HL-60/S4 treated with retinoic acid at 250 ng/mL for 4 days and 3 days (cell line): ENCODE data around the gene MT1HL1.
"Not testable (repeated sequence)": the region's sequence is repeated elsewhere in the genome, so short reads cannot be mapped to it uniquely, and the experiment has no call there.

Experiments used
- in situ Hi-C: fragments of 300-500 bp; cut with MboI; formaldehyde crosslinking; loops from 2 replicates; pipeline ENCODE4 v1.7.0; 2022; ENCODE audit warnings: low sequenced_read_pairs

Gene MT1HL1

GRCh38 chr1:237018896-237019295 lies 14.7 kb upstream of the MT1HL1 start:
- in situ Hi-C loops, result no loop called here

- in situ Hi-C loops, result no loop called here
Measured at GRCh38 chr1:237016626-237017025, 12.4 kb upstream of the MT1HL1 start.

GRCh38 chr1:237013608-237014007 lies 9.4 kb upstream of the MT1HL1 start:
- in situ Hi-C loops, result no loop called here

GRCh38 chr1:237012788-237013383 lies 8.6 kb upstream of the MT1HL1 start:
- in situ Hi-C loops, result no loop called here

GRCh38 chr1:237012361-237012760 lies 8.1 kb upstream of the MT1HL1 start:
- in situ Hi-C loops, result no loop called here

GRCh38 chr1:237011432-237011831 lies 7.2 kb upstream of the MT1HL1 start:
- in situ Hi-C loops, result no loop called here

- in situ Hi-C loops, result no loop called here
Measured at GRCh38 chr1:237009611-237010010, 5.4 kb upstream of the MT1HL1 start.

- in situ Hi-C loops, result no loop called here
Measured at GRCh38 chr1:237007147-237007881, 3.1 kb upstream of the MT1HL1 start.

GRCh38 chr1:237005674-237006073 lies 1.4 kb upstream of the MT1HL1 start:
- in situ Hi-C loops, result no loop called here

- in situ Hi-C loops, result no loop called here
Measured at GRCh38 chr1:237003516-237003915, 725 bp downstream of the MT1HL1 start.

GRCh38 chr1:237000191-237000590 lies 4.0 kb downstream of the MT1HL1 start:
- in situ Hi-C loops, result no loop called here

GRCh38 chr1:236998546-236998945 lies 5.7 kb downstream of the MT1HL1 start:
- in situ Hi-C loops, result no loop called here

- in situ Hi-C loops, result no loop called here
Measured at GRCh38 chr1:236997882-236998281, 6.4 kb downstream of the MT1HL1 start.

GRCh38 chr1:236997361-236997760 lies 6.9 kb downstream of the MT1HL1 start:
- in situ Hi-C loops, result no loop called here

GRCh38 chr1:236994450-236994849 lies 9.8 kb downstream of the MT1HL1 start:
- in situ Hi-C loops, result no loop called here

GRCh38 chr1:236992449-236992848 lies 11.8 kb downstream of the MT1HL1 start:
- in situ Hi-C loops, result no loop called here

- in situ Hi-C loops, result no loop called here
Measured at GRCh38 chr1:236990052-236990445, 14.2 kb downstream of the MT1HL1 start.

GRCh38 chr1:236989290-236990051 lies 14.8 kb downstream of the MT1HL1 start:
- in situ Hi-C loops, result no loop called here

GRCh38 chr1:236983818-236984217 lies 20.4 kb downstream of the MT1HL1 start:
- in situ Hi-C loops, result no loop called here

- in situ Hi-C loops, result no loop called here
Measured at GRCh38 chr1:236982380-236982779, 21.9 kb downstream of the MT1HL1 start.

- in situ Hi-C loops, result not testable (repeated sequence)
Measured at GRCh38 chr1:236981431-236981830, 22.8 kb downstream of the MT1HL1 start.

- in situ Hi-C loops, result no loop called here
Measured at GRCh38 chr1:236980673-236981072, 23.6 kb downstream of the MT1HL1 start.
